NCI-H1092 treated with DMSO at 0.1 percent for 48 hours (cell line): ENCODE measurements around the gene IFI27L1.
A peak's percentile ranks its signal among the peaks of the same experiment; 100 is the strongest.

Source experiments
- DNase-seq: peaks from one replicate; lab custom pipeline; 2025; lab: John Stamatoyannopoulos, UW

Gene IFI27L1

GRCh38 chr14:94132285-94132887 lies 51.3 kb downstream of the IFI27L1 start:
- peak; percentile 62 for DNase-seq

- DNase-seq, result no peak
Measured at GRCh38 chr14:94135476-94135875, 54.4 kb downstream of the IFI27L1 start.

- peak; percentile 64 for DNase-seq
Measured at GRCh38 chr14:94136575-94137331, 55.6 kb downstream of the IFI27L1 start.

- DNase-seq, result no peak
Measured at GRCh38 chr14:94138251-94138650, 57.1 kb downstream of the IFI27L1 start.

GRCh38 chr14:94139006-94139405 lies 57.9 kb downstream of the IFI27L1 start:
- DNase-seq, result no peak

GRCh38 chr14:94139421-94139820 lies 58.3 kb downstream of the IFI27L1 start:
- DNase-seq, result no peak

- no peak for DNase-seq
Measured at GRCh38 chr14:94142247-94142646, 61.1 kb downstream of the IFI27L1 start.

- no peak for DNase-seq
Measured at GRCh38 chr14:94142836-94143235, 61.7 kb downstream of the IFI27L1 start.

- no peak for DNase-seq
Measured at GRCh38 chr14:94143239-94143638, 62.1 kb downstream of the IFI27L1 start.

GRCh38 chr14:94143711-94144110 lies 62.6 kb downstream of the IFI27L1 start:
- DNase-seq, result no peak

GRCh38 chr14:94144765-94145164 lies 63.7 kb downstream of the IFI27L1 start:
- no peak for DNase-seq

- no peak for DNase-seq
Measured at GRCh38 chr14:94145902-94146527, 64.9 kb downstream of the IFI27L1 start.
